Ishikawa (cell line): ENCODE data around the gene FAM3D.

Source experiments
- CEBPB ChIP-seq: IDR thresholded peaks from 2 replicates; pipeline ENCODE4 v1.6.1; 2012
- EP300 ChIP-seq: IDR thresholded peaks from 2 replicates; pipeline ENCODE4 v1.6.1; 2012; ENCODE audit warnings: borderline replicate concordance
- RAD21 ChIP-seq: IDR thresholded peaks from 2 replicates; pipeline ENCODE4 v1.6.1; 2012; ENCODE audit warnings: low read depth
- REST ChIP-seq: IDR thresholded peaks from 2 replicates; pipeline ENCODE4 v1.6.1; 2012; ENCODE audit warnings: low read depth, mild to moderate bottlenecking
- TAF1 ChIP-seq: IDR thresholded peaks from 2 replicates; pipeline ENCODE4 v1.6.1; 2012; ENCODE audit warnings: low read depth, mild to moderate bottlenecking
- YY1 ChIP-seq: IDR thresholded peaks from 2 replicates; pipeline ENCODE4 v1.6.1; 2012; ENCODE audit warnings: low read depth

GRCh38 chr3:58597770-58598310, 68.7 kb downstream of the FAM3D start:
- TF ChIP-seq RAD21 (no peak), REST (no peak), EP300 (no peak), CEBPB (peak; percentile 59), TAF1 (no peak), YY1 (no peak)
